GM21423 (cell line): ENCODE data around the gene SBSN.

ENCODE experiments used
- ATAC-seq: cut with Tn5 transposase; IDR thresholded peaks from one replicate; pipeline ENCODE4 v1.9.1; 2021; ENCODE audit warnings: mild to moderate bottlenecking, moderate library complexity; ENCODE audit not compliant: unreplicated experiment

Gene SBSN

GRCh38 chr19:35533822-35534392, 5.8 kb upstream of the SBSN start:
- ATAC-seq: no peak

- no peak for ATAC-seq
Measured at GRCh38 chr19:35533201-35533821, 5.2 kb upstream of the SBSN start, which contains the start of gene GAPDHS. TSS of gene GAPDHS (plus strand) at chr19:35533456. CDS start at chr19:35533528, 72 bp downstream.

- no peak for ATAC-seq
Measured at GRCh38 chr19:35531291-35531690, 3.2 kb upstream of the SBSN start.

GRCh38 chr19:35529241-35530218, 1.4 kb upstream of the SBSN start:
- ATAC-seq: no peak

- ATAC-seq: no peak
Measured at GRCh38 chr19:35525873-35526272, 2.2 kb downstream of the SBSN start.

- ATAC-seq: no peak
Measured at GRCh38 chr19:35524181-35524837, 3.8 kb downstream of the SBSN start.

GRCh38 chr19:35522745-35523327, 5.3 kb downstream of the SBSN start:
- no peak for ATAC-seq

- ATAC-seq: no peak
Measured at GRCh38 chr19:35521124-35521743, 6.9 kb downstream of the SBSN start.

- ATAC-seq: no peak
Measured at GRCh38 chr19:35519291-35519690, 8.8 kb downstream of the SBSN start.

- no peak for ATAC-seq
Measured at GRCh38 chr19:35518313-35518712, 9.8 kb downstream of the SBSN start.

- ATAC-seq: no peak
Measured at GRCh38 chr19:35517342-35517741, 10.8 kb downstream of the SBSN start.

GRCh38 chr19:35516310-35516709, 11.8 kb downstream of the SBSN start:
- ATAC-seq: no peak

GRCh38 chr19:35514282-35514809, 13.8 kb downstream of the SBSN start:
- no peak for ATAC-seq

GRCh38 chr19:35513628-35514281, 14.4 kb downstream of the SBSN start, which contains the start of gene DMKN:
TSS of gene DMKN (minus strand) at chr19:35513649. CDS start at chr19:35513475, 174 bp downstream.
- ATAC-seq: no peak

GRCh38 chr19:35512831-35513627, 15.1 kb downstream of the SBSN start:
- no peak for ATAC-seq

- ATAC-seq: no peak
Measured at GRCh38 chr19:35511337-35511736, 16.8 kb downstream of the SBSN start.

GRCh38 chr19:35510626-35510964, 17.5 kb downstream of the SBSN start:
- ATAC-seq: no peak

GRCh38 chr19:35509861-35510625, 18.1 kb downstream of the SBSN start:
- no peak for ATAC-seq
